ENCODE data around the gene HSD17B3.

HSD17B3 gene

GRCh38 chr9:96186591-96187011 lies 115.4 kb downstream of the HSD17B3 start:
- Histone ChIP-seq H3K4me1 (ENCODE audit: low read length) (no peaks in the 10 kb centered on the region), H3K4me3 (ENCODE audit: low read length) (no peak overlapping the region), H4K20me1 (ENCODE audit: insufficient read depth, low read length) (no peaks in the 10 kb centered on the region), H3K4me2 (ENCODE audit: low read length) (no peak overlapping the region), H3K27me3 (ENCODE audit: low read depth, low read length) (peaks cover 17% of the 10 kb centered on the region; the same call in 1 of the 2 replicates), H3K9ac (ENCODE audit: low read length) (no peak overlapping the region), H3K9me3 (ENCODE audit: insufficient read depth, low read length) (peaks cover 10% of the 10 kb centered on the region; the same call in 1 of the 2 replicates), H3K36me3 (replicated peaks; ENCODE audit: low read depth, low read length) (no peaks in the 10 kb centered on the region), H2AFZ (ENCODE audit: low read depth, low read length) (no peak overlapping the region), H3K79me2 (ENCODE audit: low read length) (no peaks in the 10 kb centered on the region), H3K27ac (ENCODE audit: low read length) (no peak overlapping the region)
- TF ChIP-seq CTCF (IDR thresholded peaks at IDR 0.05; ENCODE audit: low read depth, low read length) (no peak), EZH2phosphoT487 (IDR thresholded peaks at IDR 0.05; ENCODE audit: low read depth) (no peak)

DNA sequence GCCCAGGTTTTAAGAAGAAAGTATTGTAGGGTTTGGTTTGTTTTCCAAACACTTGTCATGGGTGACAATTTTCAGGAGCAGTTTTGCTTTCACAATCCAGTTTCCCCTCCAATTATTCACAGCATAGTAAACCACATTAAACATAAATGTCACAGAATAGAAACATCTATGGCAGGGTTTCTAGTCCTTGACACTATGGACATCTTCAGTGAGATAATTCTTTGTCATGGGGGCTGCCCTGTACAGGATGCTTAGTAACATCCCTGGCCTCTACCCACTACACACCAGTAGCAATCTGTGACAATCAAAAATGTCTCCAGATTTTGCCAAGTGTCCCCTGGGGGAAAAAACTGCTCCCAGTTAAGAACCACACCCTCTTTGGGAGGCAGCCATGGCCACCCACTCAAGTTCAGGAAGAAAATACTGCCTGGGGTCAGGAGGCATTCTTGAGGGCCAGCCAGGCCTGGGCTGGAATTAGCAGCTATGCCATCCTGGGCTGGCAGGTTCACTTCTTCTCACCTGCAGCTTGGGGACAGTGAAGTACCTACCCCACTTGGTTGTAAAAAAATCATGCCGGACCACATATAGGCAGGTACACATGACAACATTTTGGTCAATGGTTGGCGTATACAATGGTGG lies 116.3 kb downstream of the HSD17B3 start:
- Histone ChIP-seq H3K4me2 (ENCODE audit: low read length) (no peak overlapping the region), H3K27ac (ENCODE audit: low read length) (no peak overlapping the region), H3K9me3 (ENCODE audit: insufficient read depth, low read length) (peaks cover 10% of the 10 kb centered on the region; the same call in 1 of the 2 replicates), H2AFZ (ENCODE audit: low read depth, low read length) (no peak overlapping the region), H3K79me2 (ENCODE audit: low read length) (no peaks in the 10 kb centered on the region), H3K36me3 (replicated peaks; ENCODE audit: low read depth, low read length) (no peaks in the 10 kb centered on the region), H3K9ac (ENCODE audit: low read length) (no peak overlapping the region), H3K4me1 (ENCODE audit: low read length) (no peaks in the 10 kb centered on the region), H3K4me3 (ENCODE audit: low read length) (no peak overlapping the region), H3K27me3 (ENCODE audit: low read depth, low read length) (peaks cover 17% of the 10 kb centered on the region; the same call in 1 of the 2 replicates), H4K20me1 (ENCODE audit: insufficient read depth, low read length) (no peaks in the 10 kb centered on the region)
- no peak for TF ChIP-seq CTCF (IDR thresholded peaks at IDR 0.05; ENCODE audit: low read depth, low read length)
- no peak for TF ChIP-seq EZH2phosphoT487 (IDR thresholded peaks at IDR 0.05; ENCODE audit: low read depth)

Measured in OCI-LY3 (cell line).